Measurements from ENCODE around the gene URB1. TPM values are rescaled to one million over a fixed set of nuclear protein-coding genes. Genes with fewer than 3 reads are reported as not detected.

URB1 gene
- total and polyA plus RNA-seq, 2 of the 8 experiments (the other 6 are each of a cell fraction or from before 2014, with no cell fraction given) = 8.1 to 28.9 TPM

DNA sequence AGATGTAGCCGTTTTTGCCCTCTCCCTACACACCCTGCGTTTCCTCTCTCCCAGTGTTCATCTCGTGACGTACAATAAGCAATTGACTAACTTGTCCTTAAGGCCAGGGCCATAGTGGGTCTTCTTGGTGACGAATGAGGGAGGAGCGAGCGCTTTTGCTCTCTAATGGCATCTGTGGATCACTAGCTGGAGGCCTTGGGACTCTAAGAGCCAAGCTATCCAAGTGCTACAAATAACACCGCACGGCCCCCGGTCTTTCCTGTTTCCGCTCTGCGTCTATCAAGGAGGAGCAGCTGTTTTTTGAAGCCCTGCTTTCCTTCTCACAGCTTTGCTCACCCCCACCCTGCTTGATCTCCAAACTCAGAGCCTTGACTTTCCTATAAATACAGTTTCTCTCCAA lies 44.9 kb upstream of the URB1 start:
- H3K79me1 ChIP-seq (ENCODE audit: low read depth, low read length) = no peaks in the 10 kb centered on the region
- no peak overlapping the region for H2BK20ac ChIP-seq (ENCODE audit: low read length)
- H3K79me2 ChIP-seq (ENCODE audit: control insufficient read depth in 1 of 2, insufficient read depth in 2 of 2, low read length in 2 of 2) = no peaks in the 10 kb centered on the region
- H2BK15ac ChIP-seq (ENCODE audit: low read length) = no peak overlapping the region
- ChIA-PET POLR2A (ENCODE audit: partially characterized antibody) (interaction anchor here (0.8 kb wide), 1 partner anchor 20 kb away, joined by 3 read pairs; no protein-coding TSS in a partner anchor), CTCF (ENCODE audit: partially characterized antibody) (interaction anchor here (1.0 to 1.4 kb wide), 3 partner anchors 19 to 69 kb away, joined by 3 to 4 read pairs (median 4); no protein-coding TSS in a partner anchor)
- H3K9ac ChIP-seq (replicated peaks in 1 of 4; ENCODE audit: extremely low read depth in 1 of 4, low read depth in 3 of 4, low read length in 3 of 4) = no peak overlapping the region
- DNase-seq (ENCODE audit: low read depth in 1 of 2, low spot score in 2 of 2) = no peak
- H3K27ac ChIP-seq (ENCODE audit: low read depth, low read length) = no peak overlapping the region
- peaks cover 0 to 2% (median 0%) of the 10 kb centered on the region in 4 experiments; a peak in 1 of 7 replicates for H3K4me1 ChIP-seq (replicated peaks in 1 of 4; ENCODE audit: control insufficient read depth in 3 of 4, insufficient read depth in 4 of 4, low read length in 3 of 4)
- H3K9me3 ChIP-seq (ENCODE audit: insufficient read depth in 2 of 2, low read depth in 1 of 2, low read length in 1 of 2) = no peaks in the 10 kb centered on the region
- H3K56ac ChIP-seq (replicated peaks; ENCODE audit: insufficient read length, low read depth, low read length) = no peak overlapping the region
- no peak overlapping the region for H3K18ac ChIP-seq (ENCODE audit: extremely low read depth, low read length)
- no peak overlapping the region for H3K23ac ChIP-seq (ENCODE audit: insufficient read length)
- no peak overlapping the region for H2BK12ac ChIP-seq (ENCODE audit: low read depth, low read length)
- H2AK5ac ChIP-seq (ENCODE audit: low read depth, low read length) = no peak overlapping the region
- H3K4ac ChIP-seq (replicated peaks; ENCODE audit: insufficient read length, low read depth, low read length) = no peak overlapping the region
- no peak overlapping the region for H3K14ac ChIP-seq (ENCODE audit: insufficient read length)
- H2BK5ac ChIP-seq (ENCODE audit: low read depth, low read length) = no peak overlapping the region
- H4K20me1 ChIP-seq (replicated peaks in 1 of 2; ENCODE audit: control insufficient read depth in 1 of 2, insufficient read depth in 2 of 2, low read length in 2 of 2) = no peaks in the 10 kb centered on the region
- H4K5ac ChIP-seq (ENCODE audit: insufficient read length, low read depth, low read length) = no peak overlapping the region
- no peak overlapping the region for H4K8ac ChIP-seq (ENCODE audit: extremely low read depth, insufficient read depth, low read length)
- H2BK120ac ChIP-seq (replicated peaks; ENCODE audit: low read depth, low read length) = no peak overlapping the region
- FAIRE-seq = no peak
- no peaks in the 10 kb centered on the region for H3K23me2 ChIP-seq (ENCODE audit: low read depth, low read length)
- 93% methylated on average over 12 of the region's 12 CpGs; no CpG with 5 or more reads in 1 of the 2 experiments for WGBS, 2 experiments (ENCODE audit: extremely low coverage in 1 of 2, insufficient coverage in 1 of 2, insufficient read length in 1 of 2, insufficient replicate concordance in 2 of 2, low coverage in 1 of 2, low lambda C conversion rate in 2 of 2, missing lambda C conversion rate in 1 of 2)
- H3K36me3 ChIP-seq (ENCODE audit: control insufficient read depth in 2 of 4, insufficient read depth in 4 of 4, low read length in 3 of 4) = no peaks in the 10 kb centered on the region
- no peak overlapping the region for H4K91ac ChIP-seq (replicated peaks; ENCODE audit: insufficient read length, low read length)
- H3K4me2 ChIP-seq (ENCODE audit: insufficient read depth in 1 of 2, low read depth in 2 of 2, low read length in 2 of 2) = no peak overlapping the region
- H3K4me3 ChIP-seq (ENCODE audit: extremely low read depth in 1 of 4, insufficient read depth in 2 of 4, low read depth in 3 of 4, low read length in 4 of 4) = no peak overlapping the region
- H2AFZ ChIP-seq (ENCODE audit: low read length) = no peak overlapping the region
- H3K27me3 ChIP-seq (replicated peaks in 1 of 4; ENCODE audit: control insufficient read depth in 3 of 4, extremely low read depth in 1 of 4, insufficient read depth in 3 of 4, low read length in 3 of 4) = no peaks in the 10 kb centered on the region
- TF ChIP-seq MAFK (IDR thresholded peaks at IDR 0.05; ENCODE audit: low read depth, low read length) (no peak), NRF1 (IDR thresholded peaks at IDR 0.05; ENCODE audit: low read depth, low read length) (no peak), TEAD4 (IDR thresholded peaks at IDR 0.05; ENCODE audit: low read depth, low read length) (no peak), BACH1 (IDR thresholded peaks at IDR 0.05; ENCODE audit: low read length) (no peak), SP1 (IDR thresholded peaks at IDR 0.05; ENCODE audit: low read depth, low read length) (no peak), CBX8 (IDR thresholded peaks at IDR 0.05; ENCODE audit: borderline replicate concordance, low read depth, low read length) (no peak), BCL11A (IDR thresholded peaks at IDR 0.05; ENCODE audit: low read depth in 2 of 2, low read length in 2 of 2) (no peak), HDAC6 (IDR thresholded peaks at IDR 0.05; ENCODE audit: low read depth, low read length) (no peak), SAP30 (IDR thresholded peaks at IDR 0.05; ENCODE audit: insufficient read depth, insufficient replicate concordance, low read length) (no peak), RNF2 (IDR thresholded peaks at IDR 0.05; ENCODE audit: borderline replicate concordance, low read depth, low read length, missing control alignments, poor library complexity, severe bottlenecking) (no peak), JUN (IDR thresholded peaks at IDR 0.05; ENCODE audit: low read depth, low read length) (no peak), SIN3A (conservative IDR thresholded peaks at IDR 0.05 in 1 of 2, IDR thresholded peaks at IDR 0.05 in 1 of 2; ENCODE audit: low read depth in 1 of 2, low read length in 2 of 2) (no peak)
